ENCODE results near the gene FASN. TPM values are rescaled to one million over a fixed set of nuclear protein-coding genes. Genes with fewer than 3 reads are reported as not detected.

FASN gene
- total RNA-seq, 4 donors from 2014 or later, result 30.3 to 63.6 (median 44.8) TPM

DNA sequence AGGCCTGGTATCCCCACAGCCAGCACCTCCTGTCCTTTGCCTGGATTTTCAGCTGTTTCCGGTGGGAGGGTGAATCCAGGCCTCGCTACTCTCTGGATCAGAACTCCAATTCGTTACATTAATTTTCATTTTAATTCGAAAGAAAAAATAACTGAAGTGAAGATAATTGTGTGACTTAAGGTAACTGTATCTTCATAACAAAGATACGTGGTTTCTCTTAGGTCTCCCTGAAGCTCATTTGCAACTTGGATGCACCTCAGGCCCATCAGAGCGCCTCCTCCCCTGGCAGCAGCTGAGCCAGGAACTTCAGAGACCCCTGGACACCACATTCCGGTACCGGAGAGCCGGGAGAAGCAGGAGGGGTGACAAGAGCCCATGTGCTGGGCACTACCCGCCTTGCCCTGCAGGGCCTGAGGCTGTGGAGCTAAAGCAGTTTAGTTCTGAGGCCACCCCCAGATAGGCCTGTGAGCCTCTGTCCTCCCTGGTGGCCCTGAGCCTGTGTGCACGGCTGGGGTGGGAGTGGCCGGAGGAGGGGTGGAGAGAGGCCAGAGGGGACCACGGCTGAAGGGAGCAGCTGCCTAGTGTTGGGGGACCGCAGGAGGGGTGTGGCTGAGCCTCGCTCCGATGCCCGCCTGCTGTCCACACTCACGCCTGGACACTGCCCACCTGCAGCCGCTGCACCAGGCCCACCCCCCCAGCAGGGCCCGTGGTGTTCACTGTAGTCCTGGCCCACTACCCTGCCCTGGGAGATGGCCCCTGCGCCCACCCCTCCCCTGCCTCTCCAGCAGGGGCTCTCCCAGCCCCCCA lies 21.0 kb downstream of the FASN start:
- Histone ChIP-seq H3K4me3 (no peak overlapping the region), H3K27me3 (no peaks in the 10 kb centered on the region), H3K27ac (replicated peaks in 1 of 4) (no peak overlapping the region), H3K9me3 (no peaks in the 10 kb centered on the region), H3K36me3 (peaks cover 22 to 41% (median 35%) of the 10 kb centered on the region in 4 donors), H3K4me1 (peaks cover 0 to 6% (median 0%) of the 10 kb centered on the region in 4 donors)
- intact Hi-C loops (cut with DNase I), result no loop called here
- TF ChIP-seq, protein P1, sequence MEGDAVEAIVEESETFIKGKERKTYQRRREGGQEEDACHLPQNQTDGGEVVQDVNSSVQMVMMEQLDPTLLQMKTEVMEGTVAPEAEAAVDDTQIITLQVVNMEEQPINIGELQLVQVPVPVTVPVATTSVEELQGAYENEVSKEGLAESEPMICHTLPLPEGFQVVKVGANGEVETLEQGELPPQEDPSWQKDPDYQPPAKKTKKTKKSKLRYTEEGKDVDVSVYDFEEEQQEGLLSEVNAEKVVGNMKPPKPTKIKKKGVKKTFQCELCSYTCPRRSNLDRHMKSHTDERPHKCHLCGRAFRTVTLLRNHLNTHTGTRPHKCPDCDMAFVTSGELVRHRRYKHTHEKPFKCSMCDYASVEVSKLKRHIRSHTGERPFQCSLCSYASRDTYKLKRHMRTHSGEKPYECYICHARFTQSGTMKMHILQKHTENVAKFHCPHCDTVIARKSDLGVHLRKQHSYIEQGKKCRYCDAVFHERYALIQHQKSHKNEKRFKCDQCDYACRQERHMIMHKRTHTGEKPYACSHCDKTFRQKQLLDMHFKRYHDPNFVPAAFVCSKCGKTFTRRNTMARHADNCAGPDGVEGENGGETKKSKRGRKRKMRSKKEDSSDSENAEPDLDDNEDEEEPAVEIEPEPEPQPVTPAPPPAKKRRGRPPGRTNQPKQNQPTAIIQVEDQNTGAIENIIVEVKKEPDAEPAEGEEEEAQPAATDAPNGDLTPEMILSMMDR (IDR thresholded peaks at IDR 0.05), result no peak
- TF ChIP-seq POLR2A (IDR thresholded peaks at IDR 0.05; ENCODE audit: low read depth) (no peak), EP300 (IDR thresholded peaks at IDR 0.05) (no peak), POLR2AphosphoS5 (IDR thresholded peaks at IDR 0.05) (no peak)
- DNase-seq (ENCODE audit: extremely low spot score), result no peak
- WGBS, result 82% methylated on average over 9 of the region's 21 CpGs

DNA sequence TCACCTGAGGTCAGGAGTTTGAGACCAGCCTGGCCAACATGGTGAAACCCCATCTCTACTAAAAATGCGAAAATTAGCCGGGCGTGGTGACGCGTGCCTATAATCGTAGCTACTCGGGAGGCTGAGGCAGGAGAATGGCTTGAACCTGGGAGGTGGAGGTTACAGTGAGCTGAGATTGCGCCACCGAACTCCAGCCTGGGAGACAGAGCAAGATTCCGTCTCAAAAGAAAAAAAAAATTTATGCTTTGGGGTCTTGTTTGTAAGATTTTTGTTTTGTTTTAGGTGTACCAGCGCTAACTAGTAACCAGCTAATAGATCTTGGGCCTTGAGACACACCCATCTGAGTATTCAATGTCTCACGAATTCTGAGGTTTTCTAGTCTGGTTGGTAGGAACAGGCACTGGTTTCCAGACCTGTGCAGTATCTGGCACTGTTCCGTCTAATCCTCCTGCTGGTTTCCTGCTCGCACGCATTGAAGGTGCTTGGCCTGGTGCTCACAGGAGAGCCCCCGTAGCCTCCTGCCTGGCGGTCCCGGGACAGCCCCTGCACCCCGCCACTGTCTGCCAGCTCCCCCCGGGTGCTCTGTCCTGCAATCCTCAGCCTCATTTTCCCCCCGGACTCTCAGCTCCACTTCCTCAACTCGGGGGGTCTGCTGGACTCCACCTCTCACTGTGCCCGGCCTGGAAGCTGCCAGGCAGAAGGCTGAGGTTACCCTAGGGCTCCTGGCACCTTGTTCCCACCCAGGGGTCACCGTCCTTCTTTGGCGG lies 21.8 kb downstream of the FASN start:
- Histone ChIP-seq H3K9me3 (no peaks in the 10 kb centered on the region), H3K36me3 (peaks cover 14 to 33% (median 27%) of the 10 kb centered on the region in 4 donors), H3K27me3 (no peaks in the 10 kb centered on the region), H3K27ac (replicated peaks in 1 of 4) (no peak overlapping the region), H3K4me1 (peaks cover 0 to 6% (median 0%) of the 10 kb centered on the region in 4 donors), H3K4me3 (no peak overlapping the region)
- intact Hi-C loops (cut with DNase I), result no loop called here
- no peak for TF ChIP-seq POLR2A (IDR thresholded peaks at IDR 0.05; ENCODE audit: low read depth)
- TF ChIP-seq, protein P1 (IDR thresholded peaks at IDR 0.05), result no peak
- TF ChIP-seq POLR2AphosphoS5 (IDR thresholded peaks at IDR 0.05), result no peak
- no peak for TF ChIP-seq EP300 (IDR thresholded peaks at IDR 0.05)
- 84% methylated on average over 25 of the region's 25 CpGs for WGBS
- no peak for DNase-seq (ENCODE audit: extremely low spot score)

DNA sequence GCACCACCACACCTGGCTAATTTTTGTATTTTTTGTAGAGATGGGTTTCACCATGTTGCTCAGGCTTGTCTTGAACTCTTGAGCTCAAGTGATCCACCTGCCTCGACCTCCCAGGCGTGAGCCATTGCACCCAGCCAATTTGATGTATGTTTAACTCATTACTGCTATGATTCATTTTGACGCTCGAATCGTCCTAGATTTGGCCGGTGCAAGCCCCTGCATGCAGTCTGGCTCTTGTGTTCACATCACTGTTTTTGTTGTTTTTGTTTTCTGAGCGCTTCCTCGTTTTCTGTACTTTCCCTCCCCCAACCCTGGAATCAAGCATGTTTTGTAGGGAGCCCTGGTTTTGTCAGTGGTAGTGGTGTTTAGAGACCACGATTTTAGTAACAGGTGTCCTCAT lies 24.6 kb downstream of the FASN start:
- peaks cover 0 to 4% (median 0%) of the 10 kb centered on the region in 4 donors for H3K4me1 ChIP-seq
- no peaks in the 10 kb centered on the region for H3K27me3 ChIP-seq
- H3K9me3 ChIP-seq, result no peaks in the 10 kb centered on the region
- H3K27ac ChIP-seq (replicated peaks in 1 of 4), result no peak overlapping the region
- TF ChIP-seq EP300 (IDR thresholded peaks at IDR 0.05), result no peak
- TF ChIP-seq POLR2AphosphoS5 (IDR thresholded peaks at IDR 0.05), result no peak
- TF ChIP-seq, protein P1 (IDR thresholded peaks at IDR 0.05), result no peak
- no peak for TF ChIP-seq POLR2A (IDR thresholded peaks at IDR 0.05; ENCODE audit: low read depth)
- 79% methylated on average over 9 of the region's 9 CpGs for WGBS
- intact Hi-C loops (cut with DNase I), result no loop called here
- no peak for DNase-seq (ENCODE audit: extremely low spot score)
- peaks cover 0 to 5% (median 2%) of the 10 kb centered on the region in 4 donors for H3K36me3 ChIP-seq
- no peak overlapping the region for H3K4me3 ChIP-seq

DNA sequence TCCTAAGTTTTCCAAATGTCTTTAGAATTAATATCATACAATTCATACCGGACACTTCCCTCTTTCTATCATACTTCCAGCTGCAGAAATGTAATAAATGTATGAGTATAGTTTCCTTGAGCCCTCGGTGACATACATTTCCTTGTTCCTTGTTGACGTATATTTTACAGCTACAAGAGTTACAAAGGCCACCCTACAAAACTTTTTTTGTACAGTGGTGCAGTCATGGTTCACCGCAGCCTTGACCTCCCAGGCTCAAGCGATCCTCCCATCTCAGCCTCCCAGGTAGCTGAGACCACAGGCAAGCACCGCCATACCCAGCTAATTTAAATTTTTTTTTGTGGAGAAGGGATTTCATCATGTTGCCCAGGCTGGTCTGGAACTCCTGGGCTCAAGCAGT lies 25.2 kb downstream of the FASN start:
- Histone ChIP-seq H3K27ac (replicated peaks in 1 of 4) (no peak overlapping the region), H3K36me3 (no peaks in the 10 kb centered on the region), H3K27me3 (no peaks in the 10 kb centered on the region), H3K4me3 (no peak overlapping the region), H3K4me1 (peaks cover 0 to 3% (median 0%) of the 10 kb centered on the region in 4 donors), H3K9me3 (no peaks in the 10 kb centered on the region)
- 83% methylated on average over 6 of the region's 6 CpGs for WGBS
- TF ChIP-seq EP300 (IDR thresholded peaks at IDR 0.05), result no peak
- no peak for TF ChIP-seq POLR2AphosphoS5 (IDR thresholded peaks at IDR 0.05)
- TF ChIP-seq, protein P1 (IDR thresholded peaks at IDR 0.05), result no peak
- no peak for TF ChIP-seq POLR2A (IDR thresholded peaks at IDR 0.05; ENCODE audit: low read depth)
- intact Hi-C loops (cut with DNase I), result no loop called here
- no peak for DNase-seq (ENCODE audit: extremely low spot score)
